HL-60 (cell line): ENCODE results near the gene PPP3CB.

Experiments used
- GABPA ChIP-seq: IDR thresholded peaks from 2 replicates; pipeline ENCODE4 v1.6.1; 2012; ENCODE audit warnings: low read depth
- POLR2AphosphoS5 ChIP-seq: IDR thresholded peaks from 2 replicates; pipeline ENCODE4 v1.6.1; 2012; ENCODE audit warnings: low read depth
- SPI1 ChIP-seq: IDR thresholded peaks from 2 replicates; pipeline ENCODE4 v1.6.1; 2012; ENCODE audit warnings: low read depth, mild to moderate bottlenecking, borderline replicate concordance
- TF ChIP-seq, protein P1 (sequence below): IDR thresholded peaks from one replicate; pipeline ENCODE4 v1.5.1; 2011; ENCODE audit warnings: low read length, control low read depth, inconsistent platforms; ENCODE audit not compliant: insufficient read depth
- TF ChIP-seq, protein P2 (sequence below): IDR thresholded peaks from 2 replicates; pipeline ENCODE4 v1.6.1; 2012; ENCODE audit warnings: low read depth; ENCODE audit not compliant: insufficient replicate concordance

- TF ChIP-seq, protein P1, sequence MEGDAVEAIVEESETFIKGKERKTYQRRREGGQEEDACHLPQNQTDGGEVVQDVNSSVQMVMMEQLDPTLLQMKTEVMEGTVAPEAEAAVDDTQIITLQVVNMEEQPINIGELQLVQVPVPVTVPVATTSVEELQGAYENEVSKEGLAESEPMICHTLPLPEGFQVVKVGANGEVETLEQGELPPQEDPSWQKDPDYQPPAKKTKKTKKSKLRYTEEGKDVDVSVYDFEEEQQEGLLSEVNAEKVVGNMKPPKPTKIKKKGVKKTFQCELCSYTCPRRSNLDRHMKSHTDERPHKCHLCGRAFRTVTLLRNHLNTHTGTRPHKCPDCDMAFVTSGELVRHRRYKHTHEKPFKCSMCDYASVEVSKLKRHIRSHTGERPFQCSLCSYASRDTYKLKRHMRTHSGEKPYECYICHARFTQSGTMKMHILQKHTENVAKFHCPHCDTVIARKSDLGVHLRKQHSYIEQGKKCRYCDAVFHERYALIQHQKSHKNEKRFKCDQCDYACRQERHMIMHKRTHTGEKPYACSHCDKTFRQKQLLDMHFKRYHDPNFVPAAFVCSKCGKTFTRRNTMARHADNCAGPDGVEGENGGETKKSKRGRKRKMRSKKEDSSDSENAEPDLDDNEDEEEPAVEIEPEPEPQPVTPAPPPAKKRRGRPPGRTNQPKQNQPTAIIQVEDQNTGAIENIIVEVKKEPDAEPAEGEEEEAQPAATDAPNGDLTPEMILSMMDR, result no peak
- TF ChIP-seq POLR2AphosphoS5 (no peak), GABPA (no peak), SPI1 (no peak)
- TF ChIP-seq, protein P2, sequence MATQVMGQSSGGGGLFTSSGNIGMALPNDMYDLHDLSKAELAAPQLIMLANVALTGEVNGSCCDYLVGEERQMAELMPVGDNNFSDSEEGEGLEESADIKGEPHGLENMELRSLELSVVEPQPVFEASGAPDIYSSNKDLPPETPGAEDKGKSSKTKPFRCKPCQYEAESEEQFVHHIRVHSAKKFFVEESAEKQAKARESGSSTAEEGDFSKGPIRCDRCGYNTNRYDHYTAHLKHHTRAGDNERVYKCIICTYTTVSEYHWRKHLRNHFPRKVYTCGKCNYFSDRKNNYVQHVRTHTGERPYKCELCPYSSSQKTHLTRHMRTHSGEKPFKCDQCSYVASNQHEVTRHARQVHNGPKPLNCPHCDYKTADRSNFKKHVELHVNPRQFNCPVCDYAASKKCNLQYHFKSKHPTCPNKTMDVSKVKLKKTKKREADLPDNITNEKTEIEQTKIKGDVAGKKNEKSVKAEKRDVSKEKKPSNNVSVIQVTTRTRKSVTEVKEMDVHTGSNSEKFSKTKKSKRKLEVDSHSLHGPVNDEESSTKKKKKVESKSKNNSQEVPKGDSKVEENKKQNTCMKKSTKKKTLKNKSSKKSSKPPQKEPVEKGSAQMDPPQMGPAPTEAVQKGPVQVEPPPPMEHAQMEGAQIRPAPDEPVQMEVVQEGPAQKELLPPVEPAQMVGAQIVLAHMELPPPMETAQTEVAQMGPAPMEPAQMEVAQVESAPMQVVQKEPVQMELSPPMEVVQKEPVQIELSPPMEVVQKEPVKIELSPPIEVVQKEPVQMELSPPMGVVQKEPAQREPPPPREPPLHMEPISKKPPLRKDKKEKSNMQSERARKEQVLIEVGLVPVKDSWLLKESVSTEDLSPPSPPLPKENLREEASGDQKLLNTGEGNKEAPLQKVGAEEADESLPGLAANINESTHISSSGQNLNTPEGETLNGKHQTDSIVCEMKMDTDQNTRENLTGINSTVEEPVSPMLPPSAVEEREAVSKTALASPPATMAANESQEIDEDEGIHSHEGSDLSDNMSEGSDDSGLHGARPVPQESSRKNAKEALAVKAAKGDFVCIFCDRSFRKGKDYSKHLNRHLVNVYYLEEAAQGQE, result no peak
These were observed 81.4 kb downstream of the PPP3CB start for GRCh38 chr10:73414230-73414945.
